ENCODE measurements around the gene SSX2IP. TPM values are rescaled to one million over a fixed set of nuclear protein-coding genes. Genes with fewer than 3 reads are reported as not detected.

The SSX2IP gene
- total and polyA plus RNA-seq, 10 donors, result 2.8 to 14.2 (median 8.6) TPM

DNA sequence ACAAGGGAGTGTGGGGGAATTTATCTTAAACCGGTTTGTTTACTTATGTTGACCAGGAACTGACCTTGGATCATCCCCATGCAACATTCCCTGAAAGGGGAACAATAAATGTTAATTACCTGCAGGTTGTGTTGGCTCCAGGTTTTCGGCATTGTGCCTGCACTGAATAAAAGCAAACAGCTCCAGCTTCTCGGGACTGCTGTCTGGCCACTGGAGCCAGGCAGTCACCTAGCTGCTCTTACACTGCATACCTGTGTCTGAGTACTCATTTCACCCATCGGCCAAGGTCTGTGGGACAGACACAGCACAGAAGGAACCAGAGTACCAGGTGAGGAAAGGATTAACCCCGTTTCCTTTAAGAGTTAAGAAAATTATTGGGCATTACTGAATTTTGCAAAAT is 83.3 kb downstream of the SSX2IP start:
- intact Hi-C loops (cut with DNase I; ENCODE audit: low total_unique reads), result no loop called here
- 76 to 95% (median 82%) methylated on average over 5 of the region's 5 CpGs for WGBS, 5 donors
- TF ChIP-seq POLR2A (IDR thresholded peaks at IDR 0.05) (no peak), POLR2AphosphoS5 (IDR thresholded peaks at IDR 0.05) (no peak)
- TF ChIP-seq, protein P1, sequence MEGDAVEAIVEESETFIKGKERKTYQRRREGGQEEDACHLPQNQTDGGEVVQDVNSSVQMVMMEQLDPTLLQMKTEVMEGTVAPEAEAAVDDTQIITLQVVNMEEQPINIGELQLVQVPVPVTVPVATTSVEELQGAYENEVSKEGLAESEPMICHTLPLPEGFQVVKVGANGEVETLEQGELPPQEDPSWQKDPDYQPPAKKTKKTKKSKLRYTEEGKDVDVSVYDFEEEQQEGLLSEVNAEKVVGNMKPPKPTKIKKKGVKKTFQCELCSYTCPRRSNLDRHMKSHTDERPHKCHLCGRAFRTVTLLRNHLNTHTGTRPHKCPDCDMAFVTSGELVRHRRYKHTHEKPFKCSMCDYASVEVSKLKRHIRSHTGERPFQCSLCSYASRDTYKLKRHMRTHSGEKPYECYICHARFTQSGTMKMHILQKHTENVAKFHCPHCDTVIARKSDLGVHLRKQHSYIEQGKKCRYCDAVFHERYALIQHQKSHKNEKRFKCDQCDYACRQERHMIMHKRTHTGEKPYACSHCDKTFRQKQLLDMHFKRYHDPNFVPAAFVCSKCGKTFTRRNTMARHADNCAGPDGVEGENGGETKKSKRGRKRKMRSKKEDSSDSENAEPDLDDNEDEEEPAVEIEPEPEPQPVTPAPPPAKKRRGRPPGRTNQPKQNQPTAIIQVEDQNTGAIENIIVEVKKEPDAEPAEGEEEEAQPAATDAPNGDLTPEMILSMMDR (IDR thresholded peaks at IDR 0.05 in 8 of 11, conservative IDR thresholded peaks at IDR 0.05 in 3 of 11), result no peak
- Histone ChIP-seq H3K27me3 (replicated peaks in 1 of 7) (no peaks in the 10 kb centered on the region), H3K4me3 (no peak overlapping the region), H3K36me3 (peaks cover 0 to 7% (median 0%) of the 10 kb centered on the region in 6 donors), H3K4me1 (no peaks in the 10 kb centered on the region), H3K27ac (no peak overlapping the region), H3K9me3 (peaks cover 0 to 46% (median 27%) of the 10 kb centered on the region in 8 donors)
- no peak for DNase-seq

GRCh38 chr1:84605157-84605556 is 85.1 kb downstream of the SSX2IP start:
- no peak for DNase-seq
- peaks cover 0 to 7% (median 0%) of the 10 kb centered on the region in 6 donors for H3K36me3 ChIP-seq
- WGBS, 5 donors, result 89 to 100% (median 96%) methylated on average over 1 of the region's 1 CpG
- intact Hi-C loops (cut with DNase I; ENCODE audit: low total_unique reads), result no loop called here
- H3K27me3 ChIP-seq (replicated peaks in 1 of 7), result no peaks in the 10 kb centered on the region
- H3K9me3 ChIP-seq, result peaks cover 0 to 46% (median 27%) of the 10 kb centered on the region in 8 donors
- H3K4me3 ChIP-seq, result no peak overlapping the region
- TF ChIP-seq, protein P1 (IDR thresholded peaks at IDR 0.05 in 8 of 11, conservative IDR thresholded peaks at IDR 0.05 in 3 of 11), result no peak
- no peak for TF ChIP-seq POLR2AphosphoS5 (IDR thresholded peaks at IDR 0.05)
- TF ChIP-seq POLR2A (IDR thresholded peaks at IDR 0.05), result no peak
- H3K4me1 ChIP-seq, result no peaks in the 10 kb centered on the region
- no peak overlapping the region for H3K27ac ChIP-seq

DNA sequence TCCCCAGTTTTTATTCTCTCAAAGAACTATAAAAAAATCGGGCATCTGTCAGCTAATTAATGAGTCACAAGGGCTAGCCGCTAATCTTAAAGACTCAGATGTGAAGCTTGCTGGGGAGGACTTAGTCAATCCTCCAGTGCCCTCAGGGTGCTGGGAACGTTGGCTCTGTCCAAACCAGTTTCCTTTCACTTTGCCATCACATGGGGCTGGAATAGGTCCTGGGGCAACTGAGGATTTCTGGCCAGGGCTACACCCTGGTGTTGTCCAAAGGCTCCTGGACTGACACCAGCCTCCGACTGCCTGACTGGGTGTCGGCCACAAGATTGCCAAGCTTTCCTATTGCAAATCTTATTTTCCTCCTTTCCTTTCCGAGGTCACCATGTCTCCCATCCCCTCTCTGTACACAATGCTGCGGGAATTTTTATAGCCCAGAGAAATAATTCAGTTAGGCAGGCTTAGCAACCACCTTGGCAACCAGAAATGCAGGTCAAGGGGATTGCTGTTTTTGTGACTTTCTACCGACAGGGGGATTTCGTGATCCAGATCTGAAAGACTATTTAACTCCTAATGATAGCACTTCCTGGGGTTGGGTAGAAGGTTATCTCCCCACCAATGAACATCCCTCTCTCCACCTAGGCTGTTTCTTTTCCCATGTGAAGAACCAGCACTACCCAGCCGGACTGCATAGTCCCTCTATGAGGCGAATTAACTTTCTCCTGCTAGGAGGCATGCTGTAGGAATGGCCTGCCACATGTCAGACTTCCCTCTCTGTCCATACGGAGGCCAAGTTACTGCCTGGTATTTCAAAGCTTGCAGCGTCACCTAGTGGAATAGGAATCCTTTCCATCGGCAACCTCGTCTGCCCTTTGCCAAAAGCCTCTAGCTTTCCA is 86.1 kb downstream of the SSX2IP start:
- H3K4me3 ChIP-seq, result peak overlapping the region in 2 of 8 donors; percentile 18 to 38
- peak overlapping the region in 5 of 8 donors; percentile 9 to 60 (median 29) for H3K27ac ChIP-seq
- H3K9me3 ChIP-seq, result peaks cover 0 to 46% (median 27%) of the 10 kb centered on the region in 8 donors
- DNase-seq, result no peak
- peaks cover 0 to 7% (median 0%) of the 10 kb centered on the region in 6 donors for H3K36me3 ChIP-seq
- no peaks in the 10 kb centered on the region for H3K4me1 ChIP-seq
- intact Hi-C loops (cut with DNase I; ENCODE audit: low total_unique reads), result no loop called here
- WGBS, 5 donors, result 72 to 85% (median 74%) methylated on average over 15 of the region's 15 CpGs
- TF ChIP-seq, protein P1 (IDR thresholded peaks at IDR 0.05 in 8 of 11, conservative IDR thresholded peaks at IDR 0.05 in 3 of 11), result peak in 8 of 11 experiments; percentile 30 to 49 (median 44)
- TF ChIP-seq POLR2AphosphoS5 (IDR thresholded peaks at IDR 0.05), result no peak
- no peaks in the 10 kb centered on the region for H3K27me3 ChIP-seq (replicated peaks in 1 of 7)

DNA sequence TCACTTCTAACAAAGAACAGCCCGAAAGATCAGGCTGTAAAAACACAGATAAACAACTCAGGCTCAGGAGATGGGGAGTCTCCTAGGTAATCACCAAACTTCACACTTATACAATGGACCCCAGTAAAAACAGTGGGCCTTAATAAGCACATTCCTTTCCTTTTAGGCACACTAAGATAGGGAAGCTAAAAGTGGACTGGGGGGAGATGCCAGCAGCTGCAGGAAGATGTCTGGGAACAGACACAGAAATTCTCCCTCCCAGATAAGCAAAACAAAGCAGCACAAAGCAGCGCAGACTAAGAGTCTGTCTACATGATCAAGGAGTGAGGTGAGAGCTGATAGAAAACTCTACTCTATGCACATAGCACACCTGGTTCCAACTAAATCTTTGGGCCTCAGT is 87.0 kb downstream of the SSX2IP start:
- WGBS, 5 donors, result 77 to 91% (median 84%) methylated on average over 2 of the region's 2 CpGs
- Histone ChIP-seq H3K4me1 (peaks cover 0 to 4% (median 0%) of the 10 kb centered on the region in 6 donors), H3K36me3 (peaks cover 0 to 7% (median 0%) of the 10 kb centered on the region in 6 donors), H3K4me3 (no peak overlapping the region), H3K27me3 (replicated peaks in 1 of 7) (no peaks in the 10 kb centered on the region), H3K27ac (peak overlapping the region in 2 of 8 donors; percentile 21 to 56), H3K9me3 (peaks cover 0 to 46% (median 27%) of the 10 kb centered on the region in 8 donors)
- TF ChIP-seq POLR2AphosphoS5 (IDR thresholded peaks at IDR 0.05) (no peak), POLR2A (IDR thresholded peaks at IDR 0.05) (no peak)
- TF ChIP-seq, protein P1 (IDR thresholded peaks at IDR 0.05 in 8 of 11, conservative IDR thresholded peaks at IDR 0.05 in 3 of 11), result no peak
- no peak for DNase-seq
- intact Hi-C loops (cut with DNase I; ENCODE audit: low total_unique reads), result no loop called here
